ENCODE measurements around the gene DRD4.

- no peak for TF ChIP-seq CTCF (IDR thresholded peaks at IDR 0.05; ENCODE audit: control extremely low read depth in 1 of 3, insufficient read depth in 1 of 3, low read depth in 1 of 3, low read length in 3 of 3)
- TF ChIP-seq NRF1 (IDR thresholded peaks at IDR 0.05; ENCODE audit: low read depth, low read length) = no peak
- no peak for TF ChIP-seq GABPA (IDR thresholded peaks at IDR 0.05; ENCODE audit: borderline replicate concordance, insufficient read depth, low read length)
- no peak for TF ChIP-seq POLR2A (IDR thresholded peaks at IDR 0.05; ENCODE audit: control extremely low read depth in 1 of 2, low read depth in 2 of 2, low read length in 2 of 2)
- no peak for TF ChIP-seq RFX5 (IDR thresholded peaks at IDR 0.05; ENCODE audit: borderline replicate concordance, low read depth, low read length)
- no peak for TF ChIP-seq KDM1A (IDR thresholded peaks at IDR 0.05; ENCODE audit: borderline replicate concordance, low read length)
- TF ChIP-seq POLR2AphosphoS5 (IDR thresholded peaks at IDR 0.05; ENCODE audit: low read depth, low read length) = no peak
These were observed 19.8 kb downstream of the DRD4 start for GRCh38 chr11:656866-657265.

Measured in H1 (cell line).